Skin epidermis (tissue), 12 donors: ENCODE results near the gene ARVCF.
A peak's percentile ranks its signal among the peaks of the same experiment; 100 is the strongest.

ENCODE experiments used
- H3K27ac ChIP-seq, 21 experiments: fragments of 200-600 bp; sonication (generic) in 11 of 21; one replicate each; pipeline ENCODE4 v1.5.0; 2020; ENCODE audit warnings: mild to moderate bottlenecking in 3 of 21, inconsistent platforms in 2 of 21, moderate library complexity in 2 of 21
- H3K4me3 ChIP-seq, 7 experiments: fragments of 200-600 bp; sonication (generic) in 2 of 7; one replicate each; pipeline ENCODE4 v1.5.0; 2020; ENCODE audit warnings: inconsistent platforms in 2 of 7, mild to moderate bottlenecking in 2 of 7, moderate library complexity in 1 of 7

The ARVCF gene

DNA sequence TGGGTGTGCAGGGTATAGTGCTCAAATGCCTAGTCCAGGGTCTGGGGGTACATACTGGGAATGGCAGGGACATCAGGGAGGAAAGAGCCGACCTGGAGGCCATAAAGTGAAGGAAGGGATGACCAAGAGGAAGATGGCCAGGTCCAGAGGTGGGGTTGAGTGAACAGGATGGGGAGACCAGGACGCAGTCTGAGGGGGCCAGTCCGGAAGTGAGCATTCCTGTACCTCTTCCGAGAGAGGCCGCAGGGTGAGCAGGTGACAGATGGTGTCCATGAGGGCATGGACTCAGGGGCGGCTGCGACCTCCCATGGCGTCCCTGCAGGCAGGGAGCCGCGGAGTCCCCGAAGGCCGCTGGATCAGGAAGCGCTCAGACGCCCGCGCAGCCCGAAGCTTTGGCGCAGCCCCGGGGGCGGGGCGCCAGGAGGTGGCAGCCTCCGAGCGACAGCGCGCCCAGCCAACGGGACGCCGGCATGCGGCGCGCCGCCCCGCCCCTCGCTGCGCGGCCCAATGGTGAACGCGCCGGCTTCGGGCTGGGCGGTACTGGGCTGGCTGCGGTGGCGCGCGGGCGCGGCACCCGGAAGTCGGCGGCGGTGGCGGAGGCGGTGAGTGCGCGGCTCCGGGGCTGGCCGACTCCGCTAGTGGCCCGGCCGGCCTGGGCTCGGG, 4.0 kb upstream of the ARVCF start, which contains the start of gene TANGO2:
TSS of gene TANGO2 (plus strand) at position 578 of the 663 bp plus-strand sequence. CDS start 15,689 bp downstream, outside the sequence.
- Histone ChIP-seq H3K27ac (peak within 1 kb of the TSS; percentile 73 to 98 (median 92)), H3K4me3 (peak within 1 kb of the TSS; percentile 57 to 98 (median 91))

DNA sequence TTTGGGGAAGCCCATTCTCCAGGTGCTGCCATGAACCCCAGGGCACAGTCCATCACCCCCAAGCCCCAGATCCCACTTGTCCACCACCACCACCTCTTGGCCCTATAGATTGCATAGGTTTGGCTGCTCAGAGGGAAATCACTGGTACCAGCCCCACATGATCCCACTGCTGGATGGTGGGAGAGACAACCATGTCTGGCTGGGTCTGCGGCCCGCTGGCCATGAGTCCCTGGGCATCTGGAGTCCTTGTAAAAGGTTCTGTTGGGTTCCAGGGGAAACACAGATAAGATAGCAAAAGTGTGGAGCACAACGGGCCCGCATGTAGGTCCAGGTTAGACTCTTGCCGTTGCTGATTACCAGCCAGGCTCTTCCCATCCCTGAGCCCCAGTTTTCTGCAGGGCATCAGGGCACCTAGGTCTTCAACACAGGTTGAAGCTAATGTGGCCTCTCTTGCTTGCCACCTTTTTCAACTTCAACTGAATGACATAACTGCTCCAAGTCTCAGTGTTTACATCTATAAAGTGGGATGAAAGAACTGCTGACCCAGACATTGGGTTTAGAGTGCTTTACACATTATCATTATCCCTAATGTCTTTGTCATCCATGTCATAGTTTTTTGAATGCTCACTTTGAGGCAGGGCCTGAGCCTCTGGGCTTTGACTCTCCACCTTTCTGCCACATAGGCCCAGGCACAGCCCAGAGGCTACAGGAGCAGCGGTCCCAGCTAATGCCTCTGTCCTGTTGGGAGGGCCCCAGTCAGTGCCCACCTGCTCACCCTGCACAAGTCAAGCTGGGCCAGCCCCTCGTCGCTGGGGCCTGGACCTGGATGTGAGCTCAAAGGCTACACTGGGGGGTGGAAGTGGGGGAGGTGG, 3.3 kb upstream of the ARVCF start:
- peak overlapping the region; percentile 57 to 98 (median 91) for H3K4me3 ChIP-seq
- peak overlapping the region in 19 of 21 experiments; percentile 29 to 98 (median 87) for H3K27ac ChIP-seq

DNA sequence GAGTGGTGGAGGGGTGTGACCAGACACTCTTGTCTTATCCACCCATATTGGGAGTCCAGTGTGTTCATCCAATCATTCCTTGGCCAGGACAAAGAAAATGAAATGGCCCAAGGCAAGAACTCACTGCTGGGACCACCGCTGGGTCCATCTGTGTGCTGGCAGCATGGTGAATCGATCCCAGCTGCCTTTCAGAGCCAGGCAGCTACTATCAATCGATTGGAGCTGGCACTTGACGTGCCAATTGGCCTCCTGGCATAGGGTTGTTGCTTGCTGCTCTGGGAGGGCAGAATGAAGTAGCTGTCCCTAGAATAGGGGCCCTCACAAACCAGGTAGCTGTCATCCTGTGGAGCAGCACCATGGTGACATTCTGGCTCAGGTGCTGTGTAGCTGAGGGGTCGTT, 1.4 kb upstream of the ARVCF start:
- Histone ChIP-seq H3K27ac (no peak overlapping the region), H3K4me3 (no peak overlapping the region)

DNA sequence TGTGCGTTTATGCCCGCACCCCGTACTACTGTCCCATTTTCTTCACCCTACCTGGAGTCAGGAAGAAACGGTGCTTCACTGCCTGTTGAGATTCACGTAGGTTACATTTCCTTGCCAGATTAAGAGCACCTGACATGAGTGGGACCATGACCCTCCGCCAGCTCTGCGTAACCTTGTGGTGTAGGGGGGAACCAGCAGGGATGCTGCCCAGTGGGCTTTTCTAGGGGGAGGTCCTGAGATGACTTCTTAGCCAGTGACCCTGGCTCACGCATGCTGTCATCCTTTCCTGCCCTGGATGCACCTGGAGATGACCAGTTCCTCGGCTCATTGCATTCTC, 967 bp upstream of the ARVCF start:
- Histone ChIP-seq H3K27ac (peak overlapping the region in 1 of 21 experiments; percentile 15), H3K4me3 (peak overlapping the region in 2 of 7 experiments; percentile 56 to 79)

DNA sequence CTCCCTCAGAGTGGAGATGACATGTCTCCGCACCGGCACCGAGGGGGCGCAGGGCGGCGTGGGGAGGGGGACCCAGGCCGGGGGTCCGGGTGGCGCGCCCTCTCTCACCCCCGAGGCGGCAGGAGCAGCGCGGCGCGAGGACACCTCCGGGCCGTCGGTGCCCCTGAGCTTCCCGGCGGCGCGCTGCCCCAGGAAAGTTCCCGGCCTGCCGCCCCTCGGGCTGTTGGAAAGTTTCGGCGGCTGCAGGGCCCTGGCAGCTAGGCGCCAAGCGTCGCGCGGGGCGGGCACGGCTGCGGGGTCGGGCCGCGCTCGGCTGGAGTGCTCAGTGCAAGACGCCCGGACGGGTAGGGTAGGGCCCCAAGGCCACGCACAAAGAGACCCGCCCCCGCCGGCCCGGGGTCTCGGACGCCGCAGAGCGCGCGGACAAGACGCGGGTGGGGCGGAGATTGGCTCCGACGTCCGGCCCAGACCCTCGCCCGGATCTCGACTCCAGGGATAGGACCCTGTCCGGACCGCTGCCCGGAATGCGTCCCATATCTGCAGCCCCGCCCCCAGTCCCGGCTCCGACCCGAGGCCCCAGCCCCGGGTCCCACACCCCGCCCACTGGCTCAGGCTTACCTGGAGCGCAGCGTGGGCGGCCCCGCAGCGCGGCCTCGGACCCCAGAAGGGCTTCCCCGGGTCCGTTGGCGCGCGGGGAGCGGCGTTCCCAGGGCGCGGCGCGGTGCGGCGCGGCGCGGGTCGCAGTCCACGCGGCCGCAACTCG, 471 bp downstream of the ARVCF start:
- peak overlapping the region in 4 of 21 experiments; percentile 13 to 72 (median 50) for H3K27ac ChIP-seq
- peak overlapping the region; percentile 45 to 79 (median 60) for H3K4me3 ChIP-seq

DNA sequence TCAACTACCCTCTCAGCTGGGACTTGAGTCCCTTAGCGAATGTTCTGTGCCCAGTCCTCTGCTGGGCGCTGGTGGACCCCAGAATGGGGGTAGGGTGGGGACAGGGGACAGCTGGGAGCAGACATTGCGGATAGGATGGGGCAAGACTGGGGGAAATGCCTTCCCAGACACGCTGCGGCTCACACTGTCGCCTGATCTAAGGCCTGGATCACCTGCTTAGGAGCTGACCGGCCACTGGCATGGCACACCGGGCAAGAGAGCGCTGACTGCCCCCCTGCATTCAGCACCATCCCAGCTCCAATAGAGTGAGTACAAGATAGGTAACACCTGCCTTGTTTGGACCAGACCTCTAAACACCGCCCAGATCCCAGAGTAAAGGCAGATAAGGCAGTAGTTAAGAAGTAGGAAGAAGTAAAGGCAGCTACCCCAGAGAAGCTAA, 1.4 kb downstream of the ARVCF start:
- Histone ChIP-seq H3K4me3 (no peak overlapping the region), H3K27ac (no peak overlapping the region)

DNA sequence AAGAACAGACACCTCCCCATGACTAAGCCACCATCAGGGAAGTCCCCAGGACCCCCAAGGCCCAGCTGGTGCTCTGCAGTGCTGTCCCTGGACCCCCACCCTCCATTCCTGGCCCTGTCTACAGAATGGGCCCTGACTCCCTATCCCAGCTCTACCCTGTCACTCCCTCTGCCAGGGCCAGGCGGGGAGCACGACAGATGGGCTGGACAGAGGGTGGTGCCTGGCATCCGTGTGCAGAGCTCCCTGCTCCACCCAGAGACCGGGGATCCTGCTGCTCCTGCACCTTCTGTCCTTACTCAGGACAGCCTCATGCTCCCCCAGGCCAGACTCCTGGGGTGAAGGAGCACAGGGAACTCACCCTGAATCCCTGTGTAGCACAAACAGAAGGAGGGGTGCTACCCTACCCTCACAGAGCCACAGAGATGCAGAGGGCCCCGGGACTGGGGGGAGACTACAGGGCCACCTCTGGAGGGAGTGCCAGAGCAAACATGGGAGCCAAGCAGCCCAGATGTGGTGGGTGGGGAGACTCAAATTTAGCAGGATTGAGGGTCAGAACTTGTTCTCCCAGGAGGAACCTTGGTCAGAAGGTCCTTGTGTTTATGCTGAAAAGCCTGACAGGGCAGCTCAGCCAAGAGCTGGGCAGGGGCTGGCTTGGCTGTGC, 2.0 kb downstream of the ARVCF start:
- no peak overlapping the region for H3K4me3 ChIP-seq
- no peak overlapping the region for H3K27ac ChIP-seq

DNA sequence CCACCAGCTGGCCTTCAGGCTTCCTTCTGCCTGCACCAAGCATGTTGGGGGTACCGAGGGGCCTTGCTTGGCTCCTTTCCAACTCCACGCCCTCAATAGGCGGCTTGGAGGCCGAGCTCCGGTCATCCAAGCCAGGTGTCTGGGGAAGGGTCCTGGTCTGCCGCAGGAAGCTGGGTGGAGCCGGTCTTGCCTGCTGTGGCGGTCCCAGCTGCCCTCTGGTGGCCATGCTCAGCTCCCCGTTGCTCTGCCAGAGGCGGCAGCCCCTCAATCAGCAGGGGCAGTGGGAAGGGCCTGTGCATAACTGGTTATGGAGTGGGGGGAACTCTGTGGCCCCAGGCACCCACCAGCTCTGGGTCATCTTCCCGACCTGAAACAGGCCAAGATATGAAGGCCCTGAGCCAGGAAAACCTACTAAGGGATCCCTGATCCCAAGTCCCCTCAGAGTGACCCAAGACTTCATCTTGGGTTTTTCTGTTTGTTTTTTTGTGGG, 3.2 kb downstream of the ARVCF start:
- no peak overlapping the region for H3K4me3 ChIP-seq
- H3K27ac ChIP-seq: no peak overlapping the region

DNA sequence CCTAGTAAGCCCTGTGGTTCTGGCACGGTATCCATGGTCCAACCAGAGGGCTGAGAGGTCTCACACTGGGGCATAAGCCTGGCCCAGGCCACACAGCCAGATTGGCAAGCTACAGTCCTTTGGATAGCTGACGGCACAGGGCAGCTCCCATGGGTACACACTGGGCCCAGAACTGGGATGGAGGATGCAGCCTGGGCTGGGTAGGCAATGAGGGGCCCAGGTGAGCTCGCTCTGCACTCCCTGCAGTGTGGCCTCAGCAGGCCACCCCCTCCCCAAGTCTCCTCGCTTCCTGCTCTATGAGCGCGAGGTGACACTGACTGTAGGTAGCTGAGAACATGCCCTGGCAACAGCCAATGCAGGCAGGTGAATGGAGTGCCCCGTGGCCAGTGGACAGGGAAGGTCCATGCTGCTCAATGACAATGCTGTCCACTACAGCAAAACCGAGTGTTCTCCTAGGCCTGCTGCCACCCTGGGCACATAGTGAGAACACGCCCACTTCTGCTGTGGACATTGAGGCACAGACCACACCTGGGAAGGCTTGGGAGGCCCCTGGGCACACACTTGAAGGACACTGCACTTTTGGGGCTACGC, 3.8 kb downstream of the ARVCF start:
- Histone ChIP-seq H3K4me3 (no peak overlapping the region), H3K27ac (no peak overlapping the region)

DNA sequence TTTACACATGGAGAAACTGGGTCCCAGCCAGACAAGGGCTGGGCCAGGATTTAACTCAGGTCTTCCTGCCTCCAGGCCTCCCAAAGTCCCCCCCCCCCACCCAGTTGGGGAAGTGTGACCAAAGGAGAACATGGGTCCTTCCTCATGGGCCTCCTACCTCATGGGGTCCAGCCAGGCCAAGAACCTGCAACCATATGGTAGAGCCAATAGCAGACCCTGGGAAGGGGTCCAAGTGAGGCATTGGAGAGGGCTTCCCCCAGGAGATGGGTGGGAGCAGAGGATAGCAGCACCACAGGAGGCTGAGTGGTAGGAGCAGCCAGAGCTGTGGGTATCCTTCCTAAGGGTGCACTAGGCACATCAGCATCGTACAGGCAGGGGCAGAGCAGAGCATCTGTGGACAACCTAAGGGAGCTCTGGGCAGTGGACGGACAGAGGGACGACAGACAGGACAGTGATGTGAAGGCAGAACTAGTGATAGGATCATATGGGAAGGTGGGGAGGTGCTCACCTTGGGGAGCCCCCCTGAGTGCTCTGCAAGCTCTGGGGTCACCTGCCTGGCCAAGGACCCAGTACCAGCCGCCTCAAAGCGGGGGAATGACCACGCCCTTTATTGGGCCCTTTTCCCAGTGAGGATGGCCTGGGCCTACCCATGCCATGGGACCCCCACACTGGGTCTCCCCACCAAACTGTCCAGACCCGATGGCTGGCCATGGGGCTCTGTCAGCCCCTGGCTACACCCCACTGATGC, 4.5 kb downstream of the ARVCF start:
- no peak overlapping the region for H3K4me3 ChIP-seq
- H3K27ac ChIP-seq: no peak overlapping the region

DNA sequence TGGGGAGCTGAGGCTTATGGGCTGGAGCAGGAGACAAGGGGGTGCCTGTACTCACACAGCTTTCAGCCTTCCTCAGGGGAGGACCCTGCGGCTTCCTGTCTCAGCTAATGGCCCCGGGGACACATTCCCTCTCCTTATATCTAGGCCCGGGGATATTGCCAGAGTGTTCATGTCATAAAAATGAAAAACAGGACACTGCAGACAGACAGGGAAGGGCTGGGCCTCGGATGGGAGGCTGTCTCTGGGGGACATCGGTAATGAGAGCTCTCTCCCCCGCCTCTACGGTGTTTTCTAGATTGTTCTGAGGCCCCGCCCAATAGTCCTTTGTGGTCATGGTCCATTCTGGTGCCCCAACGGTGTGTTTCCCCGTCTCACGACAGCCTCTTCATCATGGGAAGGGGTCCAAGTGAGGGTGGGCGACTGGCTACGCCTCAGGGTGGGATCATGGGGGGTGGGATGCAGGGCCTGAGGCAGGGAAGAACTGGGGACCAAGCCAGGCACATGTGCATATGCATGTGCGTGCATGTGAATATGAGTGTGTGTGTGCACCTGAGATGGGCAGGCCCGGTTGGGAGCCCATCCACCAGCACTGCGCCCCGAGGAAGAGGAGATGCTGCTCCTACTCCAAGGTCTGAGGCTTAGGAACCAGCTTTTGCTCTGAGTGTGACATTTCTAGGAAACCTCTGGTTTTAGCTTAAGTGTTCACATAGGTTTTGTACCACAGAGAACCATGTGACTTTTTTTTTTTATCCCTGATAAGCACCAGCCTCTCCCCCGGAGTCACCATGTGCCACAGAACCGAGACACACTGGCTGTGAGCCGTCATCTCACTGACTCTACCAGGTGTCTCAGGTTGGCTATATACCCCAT, 5.3 kb downstream of the ARVCF start:
- Histone ChIP-seq H3K27ac (no peak overlapping the region), H3K4me3 (no peak overlapping the region)

DNA sequence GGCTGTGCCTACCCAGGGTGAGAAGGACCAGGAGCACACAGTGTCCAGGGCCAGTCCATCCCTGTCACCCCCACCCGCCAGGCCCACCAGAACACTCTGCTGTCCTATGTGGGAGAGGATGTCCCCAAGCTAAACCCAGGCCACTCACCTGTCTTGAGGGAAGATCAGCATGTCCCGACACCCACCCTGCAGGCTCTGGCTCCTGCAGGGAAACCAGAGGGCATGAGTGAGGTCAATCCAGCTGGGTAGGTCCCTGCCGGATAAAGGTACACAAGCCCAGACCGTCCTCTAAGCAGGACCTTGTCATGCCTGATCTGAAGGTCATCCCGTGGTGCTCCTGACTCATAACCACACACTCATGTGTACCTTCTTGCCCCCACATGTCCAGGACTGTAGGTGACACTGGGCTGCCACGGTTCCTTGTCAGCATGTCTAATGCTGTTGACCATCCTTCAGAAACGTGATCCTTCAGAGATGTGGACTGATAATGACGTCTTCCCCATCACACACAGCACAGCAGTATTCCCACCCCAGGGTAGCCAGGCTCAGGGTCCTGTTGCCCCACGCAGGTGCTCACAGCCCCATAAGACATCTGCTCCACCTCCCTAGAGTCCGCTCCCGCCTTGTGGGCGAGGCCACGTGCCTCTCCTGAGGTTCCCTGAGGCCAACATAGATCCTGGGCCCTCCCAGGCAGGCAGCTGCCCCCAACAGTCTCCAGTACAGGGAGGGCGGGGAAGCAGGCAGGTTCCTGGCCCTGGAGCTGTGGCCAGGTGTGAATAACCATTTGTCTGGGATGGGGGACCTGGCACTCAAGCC, 6.1 kb downstream of the ARVCF start:
- Histone ChIP-seq H3K4me3 (no peak overlapping the region), H3K27ac (no peak overlapping the region)

DNA sequence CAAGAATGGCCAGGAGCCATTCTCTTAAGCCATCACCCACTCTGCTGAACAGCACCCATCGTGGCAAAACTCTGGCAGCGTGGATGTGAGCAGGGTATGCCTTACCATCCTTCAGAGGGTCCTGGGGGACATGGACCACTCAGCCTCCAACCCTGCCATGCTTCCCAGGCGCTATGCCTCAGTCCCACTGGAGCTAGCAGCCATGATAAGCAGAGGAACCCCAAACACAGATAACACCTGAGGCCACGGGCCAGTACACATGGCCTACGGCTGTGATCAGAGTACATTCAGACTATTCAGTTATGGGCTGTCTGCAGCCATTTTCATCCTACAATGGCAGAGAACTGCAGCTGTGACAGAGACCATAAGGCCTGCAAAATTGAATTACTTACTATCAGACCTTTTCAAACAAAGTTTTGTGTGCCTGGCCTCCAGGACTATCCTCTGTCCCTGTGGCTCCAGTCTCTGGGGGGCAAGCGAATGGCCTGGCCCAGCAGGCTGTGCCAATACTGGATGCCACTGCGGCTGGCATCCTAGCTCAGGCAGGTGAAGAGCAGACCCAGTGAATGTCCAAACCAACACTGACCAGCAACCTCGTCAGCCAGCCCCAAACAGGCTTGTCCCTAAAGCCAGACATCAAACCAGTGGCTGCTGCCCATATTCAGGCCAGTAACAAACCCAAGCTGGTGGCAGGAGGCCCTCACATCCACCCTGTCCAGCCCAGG, 6.9 kb downstream of the ARVCF start:
- H3K27ac ChIP-seq: no peak overlapping the region
- no peak overlapping the region for H3K4me3 ChIP-seq

DNA sequence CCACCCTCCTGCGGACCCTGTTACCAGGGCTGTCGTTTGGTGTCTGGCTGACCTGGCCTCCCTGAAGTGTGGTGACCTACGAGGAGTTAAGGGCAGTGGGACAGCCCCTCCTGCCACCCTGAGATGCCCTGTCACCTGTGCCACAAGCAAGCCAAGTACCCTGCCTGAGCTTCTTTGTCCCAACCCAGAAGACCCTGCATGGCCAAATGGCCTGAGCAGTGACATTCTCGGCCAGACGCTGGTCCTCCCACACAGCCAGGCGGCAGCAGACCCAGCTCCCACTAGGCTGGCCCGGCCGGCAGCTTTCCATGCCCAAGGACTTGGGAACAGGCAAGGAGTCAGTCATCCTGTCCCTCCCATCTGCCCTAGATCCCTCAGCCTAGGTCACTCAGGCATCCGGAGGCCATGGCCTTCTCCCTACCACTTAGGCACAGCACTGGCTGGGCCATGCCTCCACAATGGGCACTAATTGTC, 7.6 kb downstream of the ARVCF start:
- Histone ChIP-seq H3K4me3 (no peak overlapping the region), H3K27ac (no peak overlapping the region)

DNA sequence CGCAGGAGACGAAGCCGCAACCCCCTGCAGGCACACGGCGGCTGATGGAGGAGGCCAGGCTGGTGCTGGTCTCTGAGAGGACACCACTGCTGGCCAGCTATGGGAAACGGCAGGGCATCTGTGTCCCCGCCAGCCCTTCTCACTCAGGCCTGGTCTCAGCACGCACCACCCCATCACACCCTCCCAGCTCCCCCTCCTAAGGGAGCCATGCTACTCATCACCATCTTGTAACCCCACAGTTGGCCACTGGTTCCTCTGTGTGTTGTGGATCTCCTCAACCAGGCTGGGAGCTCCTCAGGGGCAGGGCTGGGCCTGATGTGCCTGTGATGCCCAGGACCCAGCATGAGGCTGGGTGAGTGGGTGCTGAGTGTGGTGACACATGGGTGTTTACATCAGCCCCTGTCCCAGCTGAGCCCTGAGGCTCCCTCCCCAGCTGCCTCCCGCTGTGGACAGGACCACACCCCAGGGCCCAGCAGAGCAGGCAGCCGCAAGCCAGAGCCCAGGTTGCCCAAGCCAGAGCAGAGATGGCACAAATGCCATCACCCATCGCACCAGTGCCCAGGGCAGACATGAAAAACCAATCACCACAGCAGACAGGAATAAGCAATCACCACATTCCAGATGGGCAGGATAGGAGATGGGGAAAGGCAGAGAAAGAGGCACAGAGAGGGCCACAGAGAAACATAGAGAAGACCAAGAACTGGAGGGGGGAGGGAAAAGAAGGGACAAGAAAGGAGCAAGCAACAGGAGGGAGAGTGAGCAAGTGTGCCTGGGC, 8.2 kb downstream of the ARVCF start:
- no peak overlapping the region for H3K4me3 ChIP-seq
- H3K27ac ChIP-seq: no peak overlapping the region
